GM19452 (cell line): Measurements from ENCODE around the gene THSD4.

Source experiments
- ATAC-seq: cut with Tn5 transposase; IDR thresholded peaks from one replicate; pipeline ENCODE4 v1.9.1; 2021; ENCODE audit not compliant: unreplicated experiment

The THSD4 gene

DNA sequence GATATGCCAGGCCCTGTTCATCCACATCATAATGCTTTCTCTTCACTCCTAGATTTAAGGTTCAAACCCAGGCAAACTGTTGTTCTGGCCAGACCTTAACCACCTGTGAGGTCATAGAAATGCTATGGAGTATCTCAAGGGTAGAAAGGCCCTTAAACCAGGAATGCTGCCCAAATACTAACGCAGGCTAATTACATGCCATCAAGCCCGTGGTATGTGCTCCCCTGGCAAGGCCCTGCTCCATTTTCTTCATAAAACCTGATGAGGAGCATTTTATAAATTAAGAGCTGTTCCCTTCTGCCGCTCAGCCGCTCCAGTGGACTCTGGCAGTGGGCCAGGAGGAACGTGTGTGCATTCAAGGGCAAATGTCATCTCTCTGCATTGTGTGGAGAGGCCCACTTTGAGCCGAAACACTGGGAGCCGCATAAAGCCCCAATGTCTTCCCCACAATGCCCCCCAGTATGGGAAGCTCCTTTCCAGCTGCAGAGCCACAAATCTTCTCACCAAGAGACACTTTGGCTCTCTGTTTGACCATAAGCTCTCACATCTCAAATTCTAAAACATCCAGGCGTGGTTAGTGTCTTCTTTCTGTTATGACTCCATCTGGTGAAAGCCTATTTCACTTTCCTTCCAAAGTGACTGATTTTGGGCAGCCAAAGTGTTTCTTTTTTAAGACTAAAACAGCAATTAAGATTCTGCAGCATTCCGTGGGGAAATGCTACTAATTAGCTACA lies 484.3 kb downstream of the THSD4 start:
- no peak for ATAC-seq

DNA sequence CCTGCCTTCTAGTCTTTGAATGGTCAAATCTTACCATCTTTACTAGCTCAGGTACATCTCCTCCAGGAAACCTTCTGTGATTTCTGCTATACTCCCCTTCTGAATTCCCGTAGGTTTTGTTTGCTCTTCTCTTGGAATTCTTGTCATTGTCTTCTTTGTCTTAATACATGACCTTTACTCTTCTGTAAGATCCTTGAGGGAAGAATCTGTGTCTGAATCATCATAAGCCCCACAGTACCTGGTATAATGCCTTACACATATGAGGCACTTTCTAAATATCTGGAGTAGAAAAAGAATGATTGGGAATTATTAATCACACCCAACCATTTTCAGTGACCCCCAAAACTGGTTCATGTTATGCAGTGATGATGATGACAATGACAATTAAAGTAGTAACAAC lies 485.0 kb downstream of the THSD4 start:
- ATAC-seq: no peak

DNA sequence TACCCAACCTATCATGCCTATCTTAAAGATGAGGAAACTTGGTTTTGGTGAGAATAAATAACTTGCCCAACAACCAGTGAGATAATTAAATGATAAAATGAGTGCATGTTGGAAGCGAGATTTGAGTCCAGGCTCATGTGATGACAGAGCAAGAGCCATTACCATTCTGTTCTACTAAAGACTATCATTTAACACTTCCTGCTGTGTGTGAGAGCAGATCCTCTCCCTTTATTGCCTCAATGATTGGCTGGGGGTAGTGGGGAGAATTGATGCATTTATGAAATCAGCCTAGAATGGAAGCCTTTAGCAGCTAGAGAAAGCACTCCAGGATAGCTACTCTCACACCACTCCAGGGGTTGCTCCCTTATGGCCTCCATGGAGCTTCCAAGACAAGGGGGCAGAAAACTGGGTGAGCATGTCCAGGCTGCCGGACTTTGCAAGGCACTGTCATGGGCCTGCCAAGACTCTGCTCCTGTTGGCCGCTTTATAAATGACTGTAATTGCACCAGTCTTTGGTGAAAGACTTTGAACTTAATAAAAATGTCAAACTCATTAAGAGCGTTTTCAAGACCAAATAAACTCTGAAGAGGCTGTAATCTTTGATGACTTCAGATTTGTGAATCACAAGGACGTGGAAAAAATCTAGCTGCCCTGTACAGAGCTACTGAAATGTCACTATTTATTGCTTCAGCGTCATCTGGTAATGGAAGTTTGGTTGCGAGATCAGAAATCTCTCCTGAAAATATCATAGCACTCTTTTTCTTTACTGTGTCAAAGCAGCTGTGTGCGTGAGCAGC lies 486.0 kb downstream of the THSD4 start:
- ATAC-seq: no peak

DNA sequence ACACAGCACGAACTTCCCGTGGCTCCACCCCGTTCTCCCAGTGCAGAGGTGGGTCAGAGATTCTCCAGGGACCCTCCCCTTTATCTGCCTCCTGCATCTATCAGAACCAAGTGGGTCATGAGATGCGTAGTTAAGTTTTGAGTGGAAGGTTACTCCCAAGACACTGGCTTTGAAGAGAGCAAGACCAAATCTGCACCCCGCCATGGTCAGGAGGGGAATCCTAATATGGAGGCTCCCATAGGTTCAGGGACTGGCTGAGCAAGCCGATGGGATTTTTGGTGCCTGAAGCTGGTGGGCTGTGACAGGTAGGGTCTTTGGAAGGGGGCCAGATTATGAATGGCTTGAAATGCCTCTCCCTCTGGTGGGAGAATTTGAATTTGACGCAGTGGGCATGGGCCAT lies 488.1 kb downstream of the THSD4 start:
- ATAC-seq: no peak

DNA sequence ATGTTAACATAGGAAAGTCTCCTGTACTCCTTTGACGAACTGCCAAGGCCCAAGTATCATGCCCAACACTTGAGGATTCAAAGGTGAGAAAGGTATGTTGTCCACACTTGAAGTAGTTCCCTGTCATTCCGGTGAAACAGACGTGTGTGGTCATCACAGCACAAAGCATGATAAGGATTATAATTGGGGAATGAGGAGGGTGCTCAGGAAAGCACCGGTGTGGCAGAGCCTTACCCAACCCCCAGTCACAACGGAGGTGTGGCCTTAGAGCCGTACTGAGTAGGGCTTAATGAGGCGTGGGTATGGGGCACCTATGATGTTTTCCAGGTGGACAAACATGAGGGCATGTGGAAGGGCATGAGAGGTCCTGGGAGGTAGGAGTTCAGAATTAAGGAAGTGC lies 492.1 kb downstream of the THSD4 start:
- no peak for ATAC-seq

DNA sequence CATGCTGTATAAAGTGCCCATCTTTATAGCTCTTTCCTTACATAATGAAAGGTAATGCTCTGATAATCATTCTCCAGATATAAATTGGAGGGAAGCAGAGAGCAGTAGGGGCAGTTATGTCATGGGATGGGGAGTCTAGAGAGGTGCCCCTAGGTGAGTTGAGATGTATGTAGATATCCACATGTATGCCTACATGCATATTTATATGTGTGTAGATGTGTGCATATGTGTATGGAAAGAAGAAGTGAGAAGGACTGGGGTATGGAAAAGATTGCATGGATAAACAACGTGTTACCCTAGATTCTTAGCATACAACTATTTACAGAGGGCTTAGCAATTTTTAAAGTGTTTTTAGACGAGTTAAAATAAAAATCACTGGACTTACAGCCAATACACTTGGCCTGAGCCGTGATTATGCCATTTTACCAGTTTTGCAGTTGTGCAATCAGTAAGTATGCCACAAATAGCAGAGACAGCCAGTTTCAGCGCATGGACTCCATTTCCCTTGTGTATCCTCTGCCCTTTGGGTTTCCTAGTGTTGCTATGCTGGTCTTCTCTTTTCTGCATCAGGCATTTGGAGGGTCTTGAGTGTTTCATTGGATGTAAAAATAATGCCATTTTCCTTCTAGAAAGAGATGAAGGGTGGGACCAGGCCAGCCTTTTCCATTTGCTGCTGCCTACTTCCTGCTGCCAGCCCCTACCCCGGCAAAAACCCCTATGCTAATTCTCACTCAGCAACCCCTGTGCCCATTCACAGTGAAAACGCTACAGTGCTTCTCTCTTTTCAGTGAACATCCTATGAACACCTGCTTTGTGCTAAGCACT lies 495.7 kb downstream of the THSD4 start:
- no peak for ATAC-seq

DNA sequence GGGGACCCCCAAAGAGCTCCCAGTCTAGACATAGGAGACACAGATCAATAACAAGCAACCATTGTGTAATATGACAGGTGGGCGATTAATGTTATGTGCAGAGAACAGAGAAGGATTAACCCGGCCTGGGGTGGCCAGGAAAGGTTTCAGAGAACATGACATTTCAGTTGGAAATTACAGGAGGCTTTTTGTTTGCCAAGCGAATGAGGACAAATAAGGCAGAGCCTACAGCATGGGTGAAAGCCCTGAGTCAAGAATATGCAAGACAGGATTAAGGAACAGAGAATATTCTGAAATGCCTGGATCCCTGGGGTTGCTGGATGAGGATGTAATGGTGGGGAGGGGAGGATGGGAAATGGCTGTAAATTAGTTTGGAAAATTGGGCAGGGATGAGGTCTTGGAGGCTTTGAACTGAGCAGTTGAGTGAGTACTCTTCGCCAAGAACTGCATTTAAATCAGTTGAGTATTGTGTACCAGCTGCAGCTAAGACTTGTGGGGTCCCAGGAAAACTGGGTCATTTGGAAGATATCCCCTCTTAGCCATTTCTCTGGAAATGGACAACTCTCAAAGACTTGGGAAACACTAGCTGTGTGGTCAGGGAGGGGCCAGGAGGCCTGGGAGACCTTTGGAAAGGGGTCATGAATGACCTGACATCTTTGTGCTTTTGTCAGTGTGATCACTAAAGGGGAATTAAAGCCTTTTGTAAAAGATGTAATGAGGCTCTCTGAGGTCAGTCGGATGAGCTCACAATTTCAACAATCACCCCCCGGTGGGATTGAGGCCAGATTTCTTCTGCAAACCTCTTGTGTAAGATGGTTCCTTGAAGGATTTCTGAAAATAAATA lies 496.5 kb downstream of the THSD4 start:
- ATAC-seq: no peak

DNA sequence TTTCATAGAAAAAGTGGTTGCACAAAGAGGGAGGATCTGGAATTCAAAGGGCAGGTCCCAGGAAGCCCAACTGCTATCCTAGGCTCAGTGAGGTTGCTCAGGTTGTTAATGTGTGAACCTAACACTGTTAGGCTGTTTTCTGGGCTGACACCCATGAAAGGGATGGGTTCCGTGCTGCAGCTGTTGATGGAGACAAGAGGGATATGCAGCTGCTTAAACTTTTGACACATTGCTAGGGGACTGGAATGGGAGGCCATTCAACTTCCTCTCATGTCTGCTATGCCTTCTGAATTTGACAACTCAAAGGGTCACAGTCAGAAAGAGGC lies 497.1 kb downstream of the THSD4 start:
- ATAC-seq: no peak

DNA sequence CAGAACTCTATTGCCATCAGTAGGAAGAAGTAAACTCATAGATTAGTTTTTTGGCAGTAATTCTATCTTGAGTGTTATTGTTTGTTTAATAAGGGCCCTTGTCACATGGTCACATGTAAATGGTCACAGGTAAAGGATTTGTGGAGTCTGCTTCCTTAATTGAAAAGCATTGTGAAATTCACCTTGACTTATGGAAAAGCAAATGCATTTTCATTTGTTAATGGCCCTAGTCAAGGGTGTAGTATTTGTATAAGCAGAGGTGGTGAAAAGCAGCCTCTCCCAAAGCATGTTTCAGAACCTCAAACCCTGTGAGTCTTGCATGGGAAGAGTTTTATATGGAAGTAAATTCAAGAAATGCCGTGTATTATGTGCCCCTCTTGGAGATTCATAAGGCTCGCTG lies 497.6 kb downstream of the THSD4 start:
- ATAC-seq: no peak

DNA sequence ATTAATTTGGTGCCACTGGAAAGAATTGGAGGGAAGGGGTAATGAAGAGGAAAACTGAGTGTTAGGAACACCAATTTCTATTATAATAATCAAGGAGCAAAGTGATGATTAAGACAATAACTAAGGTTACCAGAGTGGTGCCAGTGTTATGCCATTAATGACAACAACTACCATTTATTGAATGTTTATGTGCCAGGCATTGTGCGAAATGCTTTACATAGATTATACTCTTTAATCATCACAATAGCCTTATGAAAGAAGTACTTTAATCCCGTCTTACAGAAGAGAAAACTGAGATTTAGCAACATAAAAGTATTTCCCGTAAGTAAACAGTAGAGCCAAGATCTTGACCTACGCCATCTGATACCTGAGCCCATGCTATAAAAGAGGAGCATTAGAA lies 507.8 kb downstream of the THSD4 start:
- ATAC-seq: no peak

DNA sequence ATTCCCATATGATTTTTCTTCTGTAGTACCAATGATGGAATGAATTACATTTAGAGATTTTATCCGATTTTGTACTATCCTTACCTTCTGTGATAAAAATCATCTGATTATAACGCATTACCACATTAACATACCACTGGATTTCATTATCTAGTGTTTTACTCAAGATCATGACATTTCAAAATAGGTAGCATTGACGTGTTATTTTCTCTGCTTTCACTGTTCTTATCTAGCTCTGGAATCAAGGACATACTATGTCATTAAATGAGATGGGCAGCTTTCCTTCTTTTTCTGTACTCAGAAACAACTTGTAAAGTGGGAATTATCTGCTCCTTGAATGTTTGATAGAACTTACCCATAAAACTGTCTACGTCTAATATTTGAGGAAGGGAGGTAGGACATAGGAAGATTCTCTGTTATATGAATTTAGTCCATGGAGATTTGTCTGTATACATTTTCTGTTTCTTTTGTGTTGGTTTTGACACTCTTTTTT lies 511.4 kb downstream of the THSD4 start:
- no peak for ATAC-seq

DNA sequence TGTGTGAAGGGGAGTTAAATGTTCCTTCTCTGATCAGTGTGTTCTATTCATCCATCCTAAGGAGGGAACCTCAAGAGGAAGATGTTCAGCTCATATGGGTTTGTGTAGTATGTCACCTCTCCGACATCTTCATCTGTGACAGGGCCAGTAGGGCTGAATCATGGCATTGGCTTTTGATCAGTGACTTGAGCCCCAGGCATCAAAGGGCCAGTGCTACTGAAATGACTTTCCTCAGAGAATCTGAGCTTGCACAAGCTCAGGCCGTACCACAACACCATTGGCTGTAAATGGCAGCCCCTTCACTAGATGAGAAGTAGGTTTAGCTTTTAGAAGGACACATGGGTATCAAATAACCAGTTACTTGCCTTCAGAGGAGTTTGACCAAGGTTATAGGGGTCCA lies 511.9 kb downstream of the THSD4 start:
- ATAC-seq: no peak

DNA sequence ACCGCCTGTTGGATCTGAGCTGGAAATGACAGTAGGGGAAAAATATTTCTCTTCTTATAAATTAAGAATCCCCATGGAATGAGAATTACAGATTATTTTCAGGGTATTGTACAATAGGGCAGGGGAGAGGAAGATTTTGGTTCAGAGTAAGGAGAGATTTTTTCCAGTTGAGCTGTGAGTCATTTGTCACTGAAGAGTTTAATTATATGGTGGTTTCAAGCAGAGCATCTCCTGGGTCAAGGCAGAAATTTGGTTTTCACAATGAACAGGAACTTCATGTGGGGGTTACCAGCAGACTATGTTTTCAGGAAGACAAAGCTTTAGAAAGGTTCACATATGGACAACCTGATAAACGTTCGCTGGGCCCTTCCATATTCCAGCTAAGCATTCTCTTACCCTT lies 512.3 kb downstream of the THSD4 start:
- ATAC-seq: no peak

DNA sequence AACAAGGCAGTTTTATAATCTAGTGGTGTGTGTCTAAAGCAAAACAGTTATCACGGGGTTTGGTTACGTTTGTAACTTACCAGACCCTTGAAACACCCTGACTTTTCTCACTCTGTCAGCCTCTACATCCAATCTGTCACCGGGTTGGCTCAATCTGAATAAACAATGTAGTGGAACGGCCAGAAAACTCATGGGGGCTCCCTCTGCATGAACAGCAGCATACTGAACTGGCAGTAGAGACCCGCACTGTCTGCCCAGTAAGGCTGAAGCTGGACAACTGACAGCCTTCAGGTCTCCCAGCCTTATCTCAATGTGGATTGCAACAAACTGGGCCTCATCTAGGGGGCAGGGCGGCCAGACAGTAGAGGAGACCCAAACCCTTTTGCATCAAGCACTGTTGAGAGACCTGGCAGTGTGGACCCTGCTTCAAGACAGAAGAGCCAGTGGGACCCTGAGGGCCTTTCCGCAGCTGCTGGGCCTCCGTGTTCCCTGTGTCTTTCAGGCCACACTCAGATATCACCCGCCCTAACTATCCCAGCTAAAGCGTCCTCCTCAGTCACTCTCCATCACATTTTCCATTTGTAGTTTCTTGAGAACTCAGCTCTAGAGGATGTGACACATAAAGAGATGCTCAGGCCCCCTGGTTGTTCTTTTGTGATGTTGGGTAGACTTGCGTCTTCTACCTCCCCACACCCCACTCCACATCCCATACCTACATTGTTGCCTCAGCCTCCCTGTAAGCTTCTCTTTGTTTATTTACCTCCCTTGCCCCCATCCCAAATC lies 513.9 kb downstream of the THSD4 start:
- ATAC-seq: no peak

DNA sequence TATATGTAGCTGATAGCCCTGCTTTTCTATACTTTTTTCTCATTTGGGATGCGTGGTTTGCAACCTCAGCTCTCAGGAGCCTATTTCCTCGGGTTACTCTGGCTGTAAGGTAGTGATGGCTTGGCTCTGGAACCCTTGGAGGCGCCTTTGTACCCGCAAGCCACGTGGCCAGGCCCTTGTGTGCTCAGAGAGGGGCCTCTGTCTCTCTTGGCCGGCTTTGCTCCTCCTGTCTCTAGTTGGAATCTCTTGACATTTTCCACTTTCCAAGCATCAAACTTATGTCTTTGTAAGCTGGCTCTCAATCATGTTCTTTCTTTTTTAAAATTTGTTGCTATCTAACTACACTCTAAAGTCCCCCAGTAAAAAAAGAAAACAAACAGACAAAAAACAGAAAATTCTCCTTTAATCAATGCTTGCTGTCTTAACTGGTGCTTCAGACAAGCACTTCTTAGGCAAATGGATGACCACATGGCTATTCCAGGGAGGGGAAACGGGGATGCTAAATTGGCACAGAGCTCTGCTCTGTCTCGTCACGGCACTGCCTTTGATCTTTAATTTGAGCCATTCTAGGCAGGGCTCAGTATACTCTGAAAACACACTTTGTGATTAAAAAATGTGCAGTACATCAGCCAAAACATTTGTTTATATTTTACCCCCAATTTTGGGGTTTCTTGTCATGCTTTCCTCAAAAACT lies 514.7 kb downstream of the THSD4 start:
- no peak for ATAC-seq

DNA sequence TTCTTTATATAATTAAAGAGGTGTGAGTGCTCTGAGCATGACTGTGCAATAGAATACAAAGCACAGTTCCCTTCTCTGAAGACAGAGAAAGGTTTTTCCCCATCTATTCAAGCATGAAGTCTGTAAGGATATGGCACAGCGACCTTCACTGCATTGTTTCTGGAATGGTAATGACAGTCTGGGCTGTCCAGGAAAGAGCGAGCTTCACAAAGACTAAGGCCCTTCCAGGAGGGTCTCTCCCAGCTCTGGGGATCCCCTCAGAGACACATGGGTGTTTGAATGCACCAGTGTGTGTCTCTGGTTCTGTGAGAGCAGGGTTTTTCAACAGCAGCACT lies 515.2 kb downstream of the THSD4 start:
- ATAC-seq: no peak

DNA sequence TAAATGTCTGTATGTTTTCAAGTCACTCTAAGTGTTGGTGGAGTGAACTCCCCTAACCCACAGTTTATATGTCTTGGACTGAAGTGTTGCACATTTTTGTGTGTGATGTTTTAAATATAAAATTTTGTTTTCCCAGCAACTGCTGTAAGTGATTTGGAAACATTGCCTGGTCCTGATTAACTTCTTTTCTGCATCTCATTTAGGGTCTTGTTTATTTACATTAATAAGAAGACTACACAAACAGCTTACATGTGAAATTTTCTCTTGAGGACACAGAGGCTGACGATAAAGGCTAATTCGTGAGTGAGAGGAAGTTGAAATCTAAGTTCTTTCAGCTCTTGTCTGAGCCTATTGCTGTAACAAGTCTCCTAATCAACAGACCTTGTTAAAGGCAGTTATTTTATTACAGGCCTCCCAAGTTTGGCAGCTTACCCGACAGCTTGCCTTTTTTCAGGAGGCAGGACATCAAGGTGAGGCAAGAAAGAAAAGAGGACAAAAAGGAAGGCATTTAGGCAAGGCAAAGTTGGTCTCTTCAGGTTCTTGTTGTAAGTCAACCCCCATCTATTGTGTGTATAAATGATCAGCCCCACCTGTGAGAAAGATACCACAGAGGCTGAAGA lies 517.4 kb downstream of the THSD4 start:
- ATAC-seq: no peak

DNA sequence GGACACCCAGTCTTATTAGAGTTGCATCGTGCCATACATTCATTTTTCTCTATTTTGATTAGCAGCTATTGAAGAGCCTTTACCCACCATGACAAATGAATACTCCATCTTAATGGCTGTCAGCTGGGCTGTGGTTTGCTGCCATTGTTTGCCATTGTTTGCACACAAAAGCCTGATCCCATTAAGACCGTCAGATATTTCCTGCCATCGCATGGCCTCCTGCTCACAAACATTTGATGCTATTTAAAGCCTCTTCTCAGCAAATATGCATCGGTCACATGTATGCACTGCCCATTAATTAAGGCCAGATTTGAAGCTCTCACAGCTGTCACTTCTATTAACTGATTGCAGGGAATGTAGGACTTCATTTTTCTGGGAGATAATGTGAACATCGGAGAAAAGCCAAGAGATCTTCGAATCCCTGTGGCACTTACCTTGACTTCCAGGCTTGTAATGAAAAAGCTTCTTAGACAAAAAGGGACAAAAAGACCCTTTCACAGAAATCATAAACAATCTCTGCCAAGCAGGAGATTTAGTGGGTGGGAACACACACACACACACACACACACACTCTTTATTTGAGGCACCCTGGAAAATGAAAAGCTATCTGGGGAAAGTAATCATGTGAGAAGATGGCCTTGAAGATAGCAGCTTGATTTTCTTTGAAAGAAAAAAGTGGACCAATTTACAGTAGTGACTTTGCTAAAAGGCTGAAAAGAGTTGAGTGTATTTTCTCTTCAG lies 519.7 kb downstream of the THSD4 start:
- ATAC-seq: no peak
